Bladder microvascular endothelial cell (primary cell): Measurements from ENCODE around the gene CHST15. TPM values are rescaled to one million over a fixed set of nuclear protein-coding genes. Genes with fewer than 3 reads are reported as not detected.

ENCODE experiments used
- total RNA-seq: library from RNA; depleted of rRNA; stranded (reverse); fragments of >200 nt; gene quantifications from 2 replicates; pipeline ENCODE4 v1.2.3, GENCODE V29; 2014

CHST15 gene
- total RNA-seq = 24.1 and 51.3 TPM in 2 replicates

GRCh38 chr10:124092860-124093773 is at the start of gene CHST15:
Gene CHST15, minus strand, starts transcription at chr10:124093598. Its CDS starts 47,386 bp downstream, at chr10:124046212.

Other genes with a start within 250 kb of the CHST15 start
- gene CPXM2, start 201.8 kb downstream of the CHST15 start, total RNA-seq = 0.38 and 4.9 TPM in 2 replicates